Astrocyte (in vitro differentiated cells and primary cell): ENCODE data around the gene HS6ST3.

Source experiments
- CTCF ChIP-seq: IDR thresholded peaks from 2 replicates; pipeline ENCODE4 v1.5.1; 2011; ENCODE audit warnings: low read depth, mild to moderate bottlenecking, inconsistent platforms, low read length, moderate library complexity; ENCODE audit not compliant: insufficient read depth
- EZH2 ChIP-seq: IDR thresholded peaks from 2 replicates; pipeline ENCODE4 v1.6.1; 2012; ENCODE audit warnings: mild to moderate bottlenecking, low read length, inconsistent platforms; ENCODE audit not compliant: insufficient read depth

GRCh38 chr13:96238241-96238640 lies 148.3 kb downstream of the HS6ST3 start:
- TF ChIP-seq CTCF: no peak
- no peak for TF ChIP-seq EZH2
